ENCODE measurements around the gene KLHL14.
"Not testable (repeated sequence)": the region's sequence is repeated elsewhere in the genome, so short reads cannot be mapped to it uniquely, and the experiment has no call there.

Gene KLHL14

DNA sequence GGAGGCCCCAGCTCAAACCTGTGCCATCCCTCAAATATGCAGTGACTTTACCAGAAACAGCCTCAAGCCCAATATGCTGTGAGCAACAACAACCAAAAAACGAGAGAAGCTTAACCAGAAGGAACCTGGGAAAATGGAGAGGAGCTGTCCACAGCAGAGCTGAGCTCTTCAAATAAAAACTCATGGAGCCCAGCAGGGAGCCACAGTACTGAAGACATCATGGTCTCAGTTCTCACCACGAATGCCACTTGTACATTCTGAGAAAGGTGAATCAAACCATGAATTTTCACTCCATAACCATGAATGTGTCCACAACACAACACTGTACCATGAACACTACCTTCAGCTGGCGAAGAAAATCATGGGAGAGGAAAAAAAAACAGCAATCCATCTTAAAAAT is 50.5 kb downstream of the KLHL14 start:
- no peak for DNase-seq (ENCODE audit: low spot score)

- DNase-seq (ENCODE audit: low spot score), result no peak
These were observed 55.7 kb downstream of the KLHL14 start for GRCh38 chr18:32717126-32717525.

DNA sequence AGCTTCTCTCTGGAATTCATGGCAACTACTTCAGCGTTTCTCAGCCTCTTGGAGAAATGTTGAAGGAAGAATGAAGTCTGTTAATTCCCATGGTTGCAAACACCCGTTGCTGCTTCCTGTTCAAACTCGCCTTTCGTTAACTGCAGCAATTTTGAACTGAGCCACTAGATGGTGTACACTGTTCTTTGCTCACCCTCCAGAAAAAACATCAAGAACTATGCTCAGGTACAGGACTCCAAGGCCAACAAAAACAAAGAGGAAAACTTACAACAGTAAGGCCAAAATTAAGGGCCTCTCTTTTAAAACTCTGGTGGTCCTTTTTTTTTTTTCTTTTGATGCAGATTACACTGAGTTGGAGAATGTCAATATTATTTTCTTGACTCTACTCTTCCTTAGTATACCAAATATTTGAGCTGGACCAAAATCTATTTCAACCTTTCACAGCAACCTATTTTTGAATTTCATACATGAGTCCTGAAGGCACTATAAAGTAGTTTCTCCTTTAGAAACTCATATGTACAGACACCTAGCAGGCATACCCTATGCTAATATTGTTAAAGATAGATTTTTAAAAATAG is 58.2 kb downstream of the KLHL14 start:
- DNase-seq (ENCODE audit: low spot score), result no peak

GRCh38 chr18:32712860-32713259 is 60.0 kb downstream of the KLHL14 start:
- no peak for DNase-seq (ENCODE audit: low spot score)

DNA sequence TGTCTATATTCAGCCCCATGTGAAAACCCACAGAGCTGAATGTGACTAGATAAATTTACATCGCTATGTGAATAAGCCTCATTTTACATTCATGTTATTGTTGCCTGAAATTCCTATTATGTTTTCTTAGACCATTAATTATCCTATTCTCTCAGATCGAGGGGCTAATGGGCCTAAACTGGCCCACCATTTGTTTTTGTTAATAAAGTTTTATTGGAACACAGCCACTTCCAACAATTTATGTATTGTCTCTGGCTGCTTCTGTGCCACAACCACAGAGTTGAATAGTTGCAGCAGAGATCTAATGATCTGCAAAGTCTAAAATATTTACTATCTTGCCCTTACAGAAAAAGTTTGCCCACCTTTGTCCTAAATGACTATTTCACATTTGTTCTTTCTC is 61.0 kb downstream of the KLHL14 start:
- DNase-seq (ENCODE audit: low spot score), result no peak

DNA sequence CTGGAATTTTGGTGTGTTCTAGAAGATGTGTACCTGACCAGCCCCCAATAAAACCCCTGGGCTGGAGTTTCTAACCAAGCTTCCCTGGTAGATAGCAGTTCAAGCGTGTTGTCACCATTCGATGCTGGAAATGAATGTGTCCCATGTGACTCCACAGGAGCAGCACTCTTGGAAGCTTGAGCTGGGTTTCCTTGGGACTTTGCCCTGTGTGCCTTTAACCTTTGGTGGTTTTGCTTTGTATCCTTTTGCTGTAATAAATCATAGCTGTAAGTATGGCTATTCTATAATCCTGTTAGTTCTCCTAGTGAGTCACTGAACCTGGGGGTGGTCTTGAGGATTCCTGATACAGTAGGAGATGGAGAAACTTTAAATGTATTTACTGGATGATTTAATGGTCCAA is 65.2 kb downstream of the KLHL14 start:
- no peak for DNase-seq (ENCODE audit: low spot score)

- no peak for DNase-seq (ENCODE audit: low spot score)
These were observed 65.7 kb downstream of the KLHL14 start for GRCh38 chr18:32707147-32707546.

DNA sequence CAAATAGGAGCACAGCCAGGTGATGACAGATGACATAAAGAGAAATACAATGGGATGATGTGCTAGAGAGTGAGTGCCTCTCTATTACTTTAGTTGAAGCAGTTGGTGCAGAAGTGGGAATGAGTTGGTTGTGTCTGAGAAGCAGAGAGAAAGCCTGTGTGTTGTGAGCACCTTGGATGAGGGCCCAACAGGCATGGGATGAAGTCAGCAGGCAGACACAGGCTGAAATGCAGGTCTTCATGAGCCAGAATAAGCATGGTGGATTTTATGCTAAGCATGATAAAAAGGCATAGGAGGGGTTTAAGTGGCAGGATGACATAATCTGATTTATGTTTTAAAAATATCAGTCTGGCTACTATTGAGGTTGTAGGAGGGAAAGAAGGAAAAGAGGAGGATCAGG is 71.5 kb downstream of the KLHL14 start:
- no peak for DNase-seq (ENCODE audit: low spot score)

GRCh38 chr18:32698153-32698552 is 74.7 kb downstream of the KLHL14 start:
- DNase-seq (ENCODE audit: low spot score), result no peak

DNA sequence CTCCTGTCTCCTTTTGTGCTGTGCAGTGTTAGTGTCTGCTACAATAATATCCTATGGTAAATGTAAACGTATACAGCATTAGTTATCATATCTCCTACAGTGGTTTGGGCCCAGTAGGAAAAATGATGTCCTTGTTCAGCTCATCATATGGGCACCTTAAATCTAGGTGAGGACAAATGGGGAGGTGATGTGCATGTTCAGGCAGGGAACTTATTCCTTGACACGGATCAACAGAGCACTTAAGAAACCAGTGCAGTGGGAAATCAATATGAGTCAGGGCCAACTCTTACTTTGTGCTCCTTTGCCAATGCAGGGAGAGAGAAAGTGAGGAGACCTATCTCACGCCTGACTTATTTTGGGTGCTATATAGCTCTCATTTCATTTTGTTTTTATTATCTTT is 76.4 kb downstream of the KLHL14 start:
- DNase-seq (ENCODE audit: low spot score), result no peak

DNA sequence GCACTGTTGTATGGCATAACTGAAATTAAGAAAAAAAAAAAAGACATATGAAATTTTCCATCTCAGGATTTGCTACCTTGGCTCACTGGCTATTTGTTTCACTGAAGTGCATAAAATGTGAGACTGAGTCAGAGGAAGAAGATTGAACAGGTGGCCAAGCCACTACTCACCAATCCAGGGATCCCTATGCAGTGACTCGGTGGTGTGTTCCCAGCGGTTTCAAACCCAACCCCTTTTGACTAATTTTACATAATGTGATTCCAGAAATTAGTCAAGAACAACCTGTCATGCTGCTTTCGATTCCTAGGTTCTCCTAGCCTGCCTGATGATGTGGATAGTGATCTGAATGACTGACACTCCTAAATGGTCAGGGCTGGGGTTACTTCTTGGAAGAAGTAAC is 77.3 kb downstream of the KLHL14 start:
- DNase-seq (ENCODE audit: low spot score), result no peak

DNA sequence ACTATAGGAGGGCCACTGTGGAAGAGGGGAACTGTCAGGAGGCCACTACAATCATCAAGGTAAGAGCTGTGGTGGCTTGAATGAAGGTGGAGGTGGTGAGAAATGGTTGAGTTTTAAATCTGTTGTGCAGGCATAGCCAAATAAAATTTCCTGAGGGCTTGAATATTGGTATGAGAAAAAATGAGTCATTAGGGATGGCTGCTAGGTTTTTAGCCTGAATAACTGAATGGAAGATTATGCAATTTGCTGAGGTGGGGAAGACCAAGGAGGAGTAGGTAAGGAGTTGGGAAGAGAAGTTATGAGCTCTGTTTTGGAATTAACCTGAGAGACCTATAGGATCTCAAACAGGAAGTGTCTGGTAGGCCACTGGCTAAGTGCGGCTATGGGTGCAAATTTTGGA is 84.0 kb downstream of the KLHL14 start:
- DNase-seq (ENCODE audit: low spot score), result no peak

GRCh38 chr18:32684940-32685339 is 87.9 kb downstream of the KLHL14 start:
- no peak for DNase-seq (ENCODE audit: low spot score)

GRCh38 chr18:32684096-32684495 is 88.7 kb downstream of the KLHL14 start:
- no peak for DNase-seq (ENCODE audit: low spot score)

GRCh38 chr18:32683044-32683443 is 89.8 kb downstream of the KLHL14 start:
- no peak for DNase-seq (ENCODE audit: low spot score)

- no peak for DNase-seq (ENCODE audit: low spot score)
These were observed 95.2 kb downstream of the KLHL14 start for GRCh38 chr18:32677578-32677977.

DNA sequence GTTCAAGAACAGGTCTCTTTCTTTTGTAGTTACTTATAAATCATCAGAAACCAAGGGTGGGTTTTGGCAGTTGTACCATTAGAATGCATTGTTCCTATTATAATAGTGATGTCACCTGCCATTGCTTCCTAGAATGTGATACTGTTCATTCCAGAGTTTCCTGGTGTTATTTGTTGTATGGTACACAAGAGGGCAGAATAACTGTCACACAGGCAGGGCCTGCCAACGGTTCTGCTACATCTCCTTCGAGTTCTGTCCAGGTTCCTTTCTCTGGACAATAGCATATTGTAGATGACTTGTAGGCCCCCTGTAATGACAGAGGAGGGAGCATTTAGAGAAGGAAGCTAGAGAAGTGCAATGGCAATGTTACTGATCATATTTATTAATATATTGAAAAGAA is 98.3 kb downstream of the KLHL14 start:
- DNase-seq (ENCODE audit: low spot score), result no peak

GRCh38 chr18:32672398-32672797 is 100.4 kb downstream of the KLHL14 start:
- DNase-seq (ENCODE audit: low spot score), result no peak

DNA sequence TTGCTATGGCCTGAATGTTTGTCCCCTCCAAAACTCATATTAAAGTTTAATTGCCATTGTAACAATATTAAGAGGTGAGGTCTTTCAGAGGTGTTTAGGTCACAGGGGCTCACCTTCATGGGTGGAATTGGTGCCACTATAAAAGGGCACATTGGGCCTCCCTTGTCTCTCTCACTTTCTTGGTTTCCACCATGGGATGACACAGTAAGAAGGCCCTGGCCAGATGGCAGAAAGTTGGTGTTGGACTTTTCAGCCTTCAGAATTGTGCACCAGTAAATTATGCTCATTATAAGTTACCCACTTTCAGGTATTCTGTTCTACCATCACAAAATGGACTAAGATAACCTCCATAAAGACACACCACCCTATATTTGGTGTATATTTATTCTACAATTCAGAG is 102.1 kb downstream of the KLHL14 start:
- no peak for DNase-seq (ENCODE audit: low spot score)

DNA sequence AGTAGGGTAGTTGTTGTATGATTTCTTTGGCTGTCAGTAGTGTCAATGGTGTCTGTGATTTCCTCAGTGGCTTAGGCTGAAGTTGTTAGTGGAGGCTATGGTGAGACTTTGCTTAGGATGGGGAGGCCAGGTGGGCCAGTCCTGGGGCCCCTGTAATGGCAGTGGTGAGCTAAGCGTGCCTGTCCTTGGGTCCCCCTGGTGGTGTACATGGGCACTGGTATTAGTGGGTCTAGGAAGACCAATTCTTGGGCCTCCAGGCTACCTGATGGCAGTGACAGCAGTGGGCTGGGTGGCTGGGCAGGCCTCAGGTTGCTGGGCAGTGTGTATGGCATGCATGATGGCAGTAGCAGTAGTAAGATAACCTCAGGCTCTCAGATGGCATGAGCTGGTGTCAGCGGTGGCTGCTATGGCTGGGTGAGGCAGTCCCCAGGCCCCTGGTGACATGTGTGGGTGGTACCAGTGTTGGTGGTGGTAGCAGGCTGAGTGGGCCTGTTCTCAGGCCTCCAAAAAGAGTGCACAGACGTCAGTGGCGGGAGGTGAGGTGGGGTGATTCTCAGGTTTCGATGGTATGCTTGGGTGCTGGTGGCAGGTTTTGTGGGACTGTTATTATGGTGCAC is 103.2 kb downstream of the KLHL14 start:
- DNase-seq (ENCODE audit: low spot score), result no peak

- no peak for DNase-seq (ENCODE audit: low spot score)
These were observed 103.9 kb downstream of the KLHL14 start for GRCh38 chr18:32668956-32669355.

DNA sequence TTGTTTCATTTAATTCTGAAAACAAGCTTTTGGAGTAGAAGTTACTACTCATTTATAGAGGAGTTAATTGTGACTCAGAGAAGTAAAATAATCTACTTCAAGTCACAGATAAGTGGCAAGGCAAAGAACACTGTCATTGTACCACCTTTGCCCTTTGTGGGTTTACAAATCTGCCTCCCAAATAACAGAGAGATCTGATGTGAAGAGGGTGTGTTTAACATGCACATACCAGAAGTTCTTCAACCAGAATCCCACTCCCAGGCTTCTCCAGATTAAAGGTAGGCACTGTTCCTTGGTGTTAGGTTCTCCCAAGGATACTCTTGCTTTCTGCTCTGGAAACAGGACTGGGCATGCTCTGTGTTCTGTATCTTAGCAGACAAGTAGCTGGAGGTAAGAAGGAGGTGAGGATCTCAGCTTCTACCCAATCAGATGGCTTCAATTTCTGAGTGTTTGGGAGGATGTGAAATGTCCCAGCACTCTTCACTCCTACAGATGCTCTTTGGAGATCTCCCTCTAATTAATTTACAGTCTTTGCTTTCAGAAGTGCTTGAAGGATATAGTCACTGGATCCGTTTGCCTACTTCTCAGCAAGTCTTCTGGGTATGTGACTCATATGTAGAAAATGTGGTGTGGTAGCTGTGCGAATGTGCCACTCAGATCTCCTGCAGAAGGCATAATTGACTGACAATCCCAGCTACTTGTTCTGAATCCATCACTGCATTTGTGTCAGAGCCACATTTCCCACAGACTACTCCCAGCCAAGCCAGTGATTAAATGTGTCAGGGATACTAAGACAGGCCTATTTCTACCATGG is 111.1 kb downstream of the KLHL14 start:
- DNase-seq (ENCODE audit: low spot score), result no peak

DNA sequence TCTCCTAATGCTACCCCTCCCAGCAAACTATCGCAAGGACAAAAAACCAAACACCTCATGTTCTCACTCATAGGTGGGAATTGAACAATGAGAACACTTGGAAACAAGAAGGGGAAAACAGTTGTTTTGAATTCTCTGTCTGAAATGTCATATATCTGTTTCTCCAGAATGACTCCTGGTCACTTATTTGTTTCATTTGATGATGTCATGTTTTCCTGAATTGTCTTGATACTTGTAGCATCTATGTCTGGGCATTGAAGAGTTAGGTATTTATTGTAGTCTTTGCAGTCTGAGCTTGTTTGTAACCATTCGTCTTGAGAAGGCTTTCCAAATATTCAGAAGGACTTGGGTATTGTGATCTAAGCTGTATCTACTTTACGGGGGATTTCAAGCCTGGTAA is 118.3 kb downstream of the KLHL14 start:
- DNase-seq (ENCODE audit: low spot score), result not testable (repeated sequence)

- not testable (repeated sequence) for DNase-seq (ENCODE audit: low spot score)
These were observed 135.2 kb downstream of the KLHL14 start for GRCh38 chr18:32637659-32638058.

Measured in left forelimb (tissue), 1 donor.